T follicular helper cell (primary cell): ENCODE measurements around the gene NEK8.
"Not testable (repeated sequence)": the region's sequence is repeated elsewhere in the genome, so short reads cannot be mapped to it uniquely, and the experiment has no call there.

Experiments
- DNase-seq: peaks from one replicate; pipeline ENCODE4 v3.0.0-alpha.2; 2020; ENCODE audit warnings: low read depth

NEK8 gene

GRCh38 chr17:28710861-28711722 lies 17.5 kb upstream of the NEK8 start:
- DNase-seq, result peak; percentile 82

- DNase-seq, result no peak
These were observed 16.9 kb upstream of the NEK8 start, which contains the start of gene PROCA1 for GRCh38 chr17:28711723-28712031. Gene PROCA1, minus strand, starts transcription at chr17:28711888. Its CDS starts 228 bp downstream, at chr17:28711660.

GRCh38 chr17:28712032-28712704 lies 16.4 kb upstream of the NEK8 start:
- DNase-seq, result peak; percentile 43

GRCh38 chr17:28712705-28713415 lies 15.7 kb upstream of the NEK8 start:
- no peak for DNase-seq

- DNase-seq, result no peak
These were observed 14.3 kb upstream of the NEK8 start for GRCh38 chr17:28714281-28714680.

GRCh38 chr17:28715217-28715616 lies 13.4 kb upstream of the NEK8 start:
- no peak for DNase-seq

GRCh38 chr17:28716740-28717577 lies 11.6 kb upstream of the NEK8 start:
- DNase-seq, result no peak

GRCh38 chr17:28717578-28718332 lies 10.8 kb upstream of the NEK8 start, which contains the start of gene RAB34:
Gene RAB34, minus strand, starts transcription at chr17:28717868. Its CDS starts 602 bp downstream, at chr17:28717266.
- DNase-seq, result no peak

- DNase-seq, result no peak
These were observed 10.1 kb upstream of the NEK8 start for GRCh38 chr17:28718333-28719020.

- no peak for DNase-seq
These were observed 9.6 kb upstream of the NEK8 start for GRCh38 chr17:28719021-28719433.

- no peak for DNase-seq
These were observed 8.2 kb upstream of the NEK8 start for GRCh38 chr17:28720247-28720996.

GRCh38 chr17:28720997-28721329 lies 7.6 kb upstream of the NEK8 start:
- not testable (repeated sequence) for DNase-seq

GRCh38 chr17:28722417-28723158 lies 6.0 kb upstream of the NEK8 start:
- no peak for DNase-seq

- DNase-seq, result no peak
These were observed 5.3 kb upstream of the NEK8 start for GRCh38 chr17:28723159-28723835.

GRCh38 chr17:28723836-28724499 lies 4.6 kb upstream of the NEK8 start:
- not testable (repeated sequence) for DNase-seq

GRCh38 chr17:28724500-28725165 lies 4.0 kb upstream of the NEK8 start:
- no peak for DNase-seq

- DNase-seq, result no peak
These were observed 3.4 kb upstream of the NEK8 start for GRCh38 chr17:28725166-28725659.
